ENCODE results near the gene RHOJ. TPM values are rescaled to one million over a fixed set of nuclear protein-coding genes. Genes with fewer than 3 reads are reported as not detected.

The RHOJ gene
- polyA plus RNA-seq, 1 donor from 2014 or later, result 0.10 TPM

GRCh38 chr14:63308723-63309317 is 104.6 kb downstream of the RHOJ start:
- H2AFZ ChIP-seq (ENCODE audit: low read depth, low read length), result no peak overlapping the region
- no peaks in the 10 kb centered on the region for H3F3A ChIP-seq (ENCODE audit: insufficient read depth, low read length, poor library complexity, severe bottlenecking)
- H3K27me3 ChIP-seq (ENCODE audit: insufficient read depth, low read depth, low read length), result no peaks in the 10 kb centered on the region
- H3K4me3 ChIP-seq (ENCODE audit: low read length), result no peak overlapping the region
- no peaks in the 10 kb centered on the region for H3K36me3 ChIP-seq (ENCODE audit: insufficient read depth, low read length)
- no peak overlapping the region for H3K9ac ChIP-seq (ENCODE audit: low read length)
- H3K27ac ChIP-seq (ENCODE audit: low read length), result no peak overlapping the region
- H3K4me2 ChIP-seq (ENCODE audit: low read length), result no peak overlapping the region
- H3K9me3 ChIP-seq (ENCODE audit: low read length), result no peaks in the 10 kb centered on the region
- H3K9me2 ChIP-seq (ENCODE audit: insufficient read depth, low read length), result no peaks in the 10 kb centered on the region
- H3K79me2 ChIP-seq (replicated peaks; ENCODE audit: insufficient read depth, low read length), result no peaks in the 10 kb centered on the region
- TF ChIP-seq REST (IDR thresholded peaks at IDR 0.05; ENCODE audit: borderline replicate concordance) (no peak), SMC3 (conservative IDR thresholded peaks at IDR 0.05; ENCODE audit: poor library complexity) (no peak), EP300 (conservative IDR thresholded peaks at IDR 0.05; ENCODE audit: poor library complexity, severe bottlenecking) (no peak), POLR2AphosphoS5 (IDR thresholded peaks at IDR 0.05) (no peak), EZH2 (IDR thresholded peaks at IDR 0.05; ENCODE audit: borderline replicate concordance, insufficient read depth, low read length, poor library complexity, severe bottlenecking) (no peak), MXI1 (conservative IDR thresholded peaks at IDR 0.05; ENCODE audit: poor library complexity, severe bottlenecking) (no peak), TAF1 (IDR thresholded peaks at IDR 0.05; ENCODE audit: low read depth) (no peak), RAD21 (conservative IDR thresholded peaks at IDR 0.05) (no peak)
- TF ChIP-seq, protein P1, sequence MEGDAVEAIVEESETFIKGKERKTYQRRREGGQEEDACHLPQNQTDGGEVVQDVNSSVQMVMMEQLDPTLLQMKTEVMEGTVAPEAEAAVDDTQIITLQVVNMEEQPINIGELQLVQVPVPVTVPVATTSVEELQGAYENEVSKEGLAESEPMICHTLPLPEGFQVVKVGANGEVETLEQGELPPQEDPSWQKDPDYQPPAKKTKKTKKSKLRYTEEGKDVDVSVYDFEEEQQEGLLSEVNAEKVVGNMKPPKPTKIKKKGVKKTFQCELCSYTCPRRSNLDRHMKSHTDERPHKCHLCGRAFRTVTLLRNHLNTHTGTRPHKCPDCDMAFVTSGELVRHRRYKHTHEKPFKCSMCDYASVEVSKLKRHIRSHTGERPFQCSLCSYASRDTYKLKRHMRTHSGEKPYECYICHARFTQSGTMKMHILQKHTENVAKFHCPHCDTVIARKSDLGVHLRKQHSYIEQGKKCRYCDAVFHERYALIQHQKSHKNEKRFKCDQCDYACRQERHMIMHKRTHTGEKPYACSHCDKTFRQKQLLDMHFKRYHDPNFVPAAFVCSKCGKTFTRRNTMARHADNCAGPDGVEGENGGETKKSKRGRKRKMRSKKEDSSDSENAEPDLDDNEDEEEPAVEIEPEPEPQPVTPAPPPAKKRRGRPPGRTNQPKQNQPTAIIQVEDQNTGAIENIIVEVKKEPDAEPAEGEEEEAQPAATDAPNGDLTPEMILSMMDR (IDR thresholded peaks at IDR 0.05; ENCODE audit: poor library complexity, severe bottlenecking), result no peak
- no peaks in the 10 kb centered on the region for H4K20me1 ChIP-seq (ENCODE audit: insufficient read depth)

- Histone ChIP-seq H3K4me2 (ENCODE audit: low read length) (no peak within 1 kb of the TSS), H3K27me3 (ENCODE audit: insufficient read depth, low read depth, low read length) (no peaks in the 10 kb centered on the region), H3K36me3 (ENCODE audit: insufficient read depth, low read length) (no peaks in the 10 kb centered on the region), H2AFZ (ENCODE audit: low read depth, low read length) (no peak within 1 kb of the TSS), H3K27ac (ENCODE audit: low read length) (no peak within 1 kb of the TSS), H3K79me2 (replicated peaks; ENCODE audit: insufficient read depth, low read length) (no peaks in the 10 kb centered on the region), H4K20me1 (ENCODE audit: insufficient read depth) (no peaks in the 10 kb centered on the region), H3K9me2 (ENCODE audit: insufficient read depth, low read length) (peaks cover 3% of the 10 kb centered on the region), H3K4me3 (ENCODE audit: low read length) (no peak within 1 kb of the TSS), H3K9me3 (ENCODE audit: low read length) (no peaks in the 10 kb centered on the region), H3F3A (ENCODE audit: insufficient read depth, low read length, poor library complexity, severe bottlenecking) (no peaks in the 10 kb centered on the region), H3K9ac (ENCODE audit: low read length) (no peak within 1 kb of the TSS)
- TF ChIP-seq SMC3 (conservative IDR thresholded peaks at IDR 0.05; ENCODE audit: poor library complexity), result no peak
- no peak for TF ChIP-seq REST (IDR thresholded peaks at IDR 0.05; ENCODE audit: borderline replicate concordance)
- no peak for TF ChIP-seq TAF1 (IDR thresholded peaks at IDR 0.05; ENCODE audit: low read depth)
- no peak for TF ChIP-seq MXI1 (conservative IDR thresholded peaks at IDR 0.05; ENCODE audit: poor library complexity, severe bottlenecking)
- no peak for TF ChIP-seq EZH2 (IDR thresholded peaks at IDR 0.05; ENCODE audit: borderline replicate concordance, insufficient read depth, low read length, poor library complexity, severe bottlenecking)
- no peak for TF ChIP-seq POLR2AphosphoS5 (IDR thresholded peaks at IDR 0.05)
- TF ChIP-seq EP300 (conservative IDR thresholded peaks at IDR 0.05; ENCODE audit: poor library complexity, severe bottlenecking), result no peak
- TF ChIP-seq, protein P1 (IDR thresholded peaks at IDR 0.05; ENCODE audit: poor library complexity, severe bottlenecking), result no peak
- no peak for TF ChIP-seq RAD21 (conservative IDR thresholded peaks at IDR 0.05)
Measured at GRCh38 chr14:63318835-63319234, 114.6 kb downstream of the RHOJ start, which contains the start of gene GPHB5. TSS of gene GPHB5 (minus strand) at chr14:63318935. CDS start at chr14:63317849, 1,086 bp downstream.
